IMR-90 (cell line): ENCODE measurements around the gene BDH1. TPM values are rescaled to one million over a fixed set of nuclear protein-coding genes. Genes with fewer than 3 reads are reported as not detected.
A peak's percentile ranks its signal among the peaks of the same experiment; 100 is the strongest.

Experiments used
- ATAC-seq: fragments of 200-7000 bp; cut with Tn5 transposase; 2 replicates; pipeline ENCODE4 v1.9.1; 2020; ENCODE audit warnings: low read depth, mild to moderate bottlenecking, moderate library complexity
- BruUV-seq: library from RNA; stranded (reverse); fragments of 400-500 nt; replicated peaks from 2 replicates; lab custom pipeline; 2021; lab: Mats Ljungman, UMichigan
- CTCF ChIA-PET: fragments of 300-600 bp; formaldehyde crosslinking; extraction: SDS; loops from one replicate; lab custom pipeline; 2021; ENCODE audit warnings: antibody characterized with exemption; lab: Yijun Ruan, JAX
- POLR2A ChIA-PET: fragments of 300-600 bp; sonication (Branson Sonifier 250); formaldehyde crosslinking; loops from one replicate; lab custom pipeline; 2022; ENCODE audit warnings: antibody characterized with exemption; ENCODE audit not compliant: unreplicated experiment; lab: Charles Lee
- DNase-seq: peaks from one replicate; pipeline ENCODE4 v3.0.0; 2013
- H2AFZ ChIP-seq: replicated peaks from 2 replicates; pipeline ENCODE3; 2013; ENCODE audit warnings: low read length, mild to moderate bottlenecking; ENCODE audit not compliant: poor library complexity
- H2AK5ac ChIP-seq: 2 replicates; pipeline ENCODE4 v1.6.1; 2013; ENCODE audit warnings: low read depth, low read length, inconsistent platforms
- H2AK9ac ChIP-seq: replicated peaks from 2 replicates; pipeline ENCODE3; 2013; ENCODE audit warnings: mild to moderate bottlenecking, low read depth, low read length, moderate library complexity; ENCODE audit not compliant: poor library complexity
- H2BK120ac ChIP-seq: 2 replicates; pipeline ENCODE4 v1.6.1; 2013; ENCODE audit warnings: low read depth, low read length, inconsistent platforms
- H2BK15ac ChIP-seq: 3 replicates; pipeline ENCODE4 v1.6.1; 2013; ENCODE audit warnings: low read depth, low read length, inconsistent platforms
- H2BK20ac ChIP-seq: 2 replicates; pipeline ENCODE4 v1.6.1; 2013; ENCODE audit warnings: low read depth, mild to moderate bottlenecking, inconsistent platforms, low read length, moderate library complexity
- H2BK5ac ChIP-seq: 2 replicates; pipeline ENCODE4 v1.6.1; 2013; ENCODE audit warnings: mild to moderate bottlenecking, low read depth, low read length, inconsistent platforms; ENCODE audit not compliant: poor library complexity, severe bottlenecking
- H3K14ac ChIP-seq: replicated peaks from 2 replicates; pipeline ENCODE4 v1.6.1; 2013; ENCODE audit warnings: low read depth, low read length, inconsistent platforms
- H3K18ac ChIP-seq: 2 replicates; pipeline ENCODE4 v1.6.1; 2013; ENCODE audit warnings: low read depth, low read length, control low read depth
- H3K23ac ChIP-seq: 2 replicates; pipeline ENCODE4 v1.6.1; 2013; ENCODE audit warnings: low read depth, low read length, inconsistent platforms
- H3K27ac ChIP-seq: 2 replicates; pipeline ENCODE4 v1.5.1; 2013; ENCODE audit warnings: mild to moderate bottlenecking, control low read depth, low read length; ENCODE audit not compliant: insufficient read depth
- H3K27me3 ChIP-seq: 2 replicates; pipeline ENCODE4 v1.6.1; 2013; ENCODE audit warnings: low read length; ENCODE audit not compliant: control insufficient read depth, insufficient read depth
- H3K36me3 ChIP-seq: 2 replicates; pipeline ENCODE4 v1.6.1; 2013; ENCODE audit warnings: low read length, mixed read lengths; ENCODE audit not compliant: control insufficient read depth, insufficient read depth
- H3K4ac ChIP-seq: 2 replicates; pipeline ENCODE4 v1.6.1; 2013; ENCODE audit warnings: low read depth, low read length, inconsistent platforms
- H3K4me1 ChIP-seq: 2 replicates; pipeline ENCODE4 v1.6.1; 2013; ENCODE audit warnings: low read length, mixed read lengths; ENCODE audit not compliant: control insufficient read depth, insufficient read depth
- H3K4me2 ChIP-seq: 2 replicates; pipeline ENCODE4 v1.6.1; 2013; ENCODE audit warnings: low read depth, mild to moderate bottlenecking, control low read depth, low read length, moderate library complexity
- H3K4me3 ChIP-seq: 2 replicates; pipeline ENCODE4 v1.5.1; 2013; ENCODE audit warnings: low read depth, mild to moderate bottlenecking, control low read depth, low read length, moderate library complexity; ENCODE audit not compliant: insufficient read depth
- H3K56ac ChIP-seq: 2 replicates; pipeline ENCODE4 v1.6.1; 2013; ENCODE audit warnings: low read length, inconsistent platforms; ENCODE audit not compliant: insufficient read depth; ENCODE audit errors: extremely low read depth
- H3K79me1 ChIP-seq, 2 experiments: 2 replicates each; pipeline ENCODE4 v1.6.1; 2013; ENCODE audit warnings: low read length in 2 of 2, inconsistent platforms in 1 of 2, low read depth in 1 of 2
- H3K9ac ChIP-seq: 2 replicates; pipeline ENCODE4 v1.6.1; 2013; ENCODE audit warnings: low read depth, low read length, control low read depth
- H3K9me1 ChIP-seq: 2 replicates; pipeline ENCODE4 v1.6.1; 2013; ENCODE audit warnings: low read length, inconsistent platforms; ENCODE audit not compliant: insufficient read depth
- H3K9me3 ChIP-seq: 2 replicates; pipeline ENCODE4 v1.6.1; 2013; ENCODE audit warnings: low read length; ENCODE audit not compliant: control insufficient read depth, insufficient read depth
- H4K20me1 ChIP-seq: 2 replicates; pipeline ENCODE4 v1.6.1; 2013; ENCODE audit warnings: low read length, inconsistent platforms; ENCODE audit not compliant: insufficient read depth
- H4K5ac ChIP-seq: 2 replicates; pipeline ENCODE4 v1.6.1; 2013; ENCODE audit warnings: mild to moderate bottlenecking, low read depth, low read length, control low read depth
- H4K8ac ChIP-seq, 2 experiments: 2 replicates each; pipeline ENCODE4 v1.6.1; 2013; ENCODE audit warnings: low read depth in 2 of 2, low read length in 2 of 2, control low read depth in 1 of 2, inconsistent platforms in 1 of 2
- H4K91ac ChIP-seq: 2 replicates; pipeline ENCODE4 v1.6.1; 2013; ENCODE audit warnings: low read depth, low read length, inconsistent platforms; ENCODE audit not compliant: insufficient read depth
- BHLHE40 ChIP-seq: fragments of 150-350 bp; IDR thresholded peaks from 2 replicates; pipeline ENCODE4 v1.6.1; 2016; ENCODE audit warnings: mild to moderate bottlenecking, low read depth, low read length
- CEBPB ChIP-seq: IDR thresholded peaks from 2 replicates; pipeline ENCODE4 v1.6.1; 2012; ENCODE audit warnings: low read depth, low read length, improper control_type of control experiment
- CHD1 ChIP-seq: IDR thresholded peaks from 2 replicates; pipeline ENCODE4 v1.6.1; 2012; ENCODE audit warnings: low read depth, low read length, improper control_type of control experiment
- FOS ChIP-seq: fragments of 150-350 bp; IDR thresholded peaks from 2 replicates; pipeline ENCODE4 v1.6.1; 2016; ENCODE audit warnings: low read depth, low read length
- MAZ ChIP-seq: IDR thresholded peaks from 2 replicates; pipeline ENCODE4 v1.6.1; 2012; ENCODE audit warnings: low read depth, mild to moderate bottlenecking, low read length, improper control_type of control experiment, moderate library complexity, borderline replicate concordance
- MXI1 ChIP-seq: IDR thresholded peaks from 2 replicates; pipeline ENCODE4 v1.6.1; 2012; ENCODE audit warnings: low read depth, mild to moderate bottlenecking, low read length, moderate library complexity, borderline replicate concordance
- NFE2L2 ChIP-seq: fragments of 150-350 bp; IDR thresholded peaks from 2 replicates; pipeline ENCODE4 v1.6.1; 2016; ENCODE audit warnings: low read depth, mild to moderate bottlenecking, low read length
- POLR2A ChIP-seq: IDR thresholded peaks from 2 replicates; pipeline ENCODE4 v1.6.1; 2012; ENCODE audit warnings: mild to moderate bottlenecking, low read depth, low read length
- RAD21 ChIP-seq: IDR thresholded peaks from 2 replicates; pipeline ENCODE4 v1.6.1; 2012; ENCODE audit warnings: low read length, improper control_type of control experiment
- RCOR1 ChIP-seq: IDR thresholded peaks from 2 replicates; pipeline ENCODE4 v1.6.1; 2012; ENCODE audit warnings: mild to moderate bottlenecking, low read length, improper control_type of control experiment; ENCODE audit not compliant: insufficient replicate concordance
- RFX5 ChIP-seq: IDR thresholded peaks from 2 replicates; pipeline ENCODE4 v1.8.0; 2012; ENCODE audit warnings: low read depth, mild to moderate bottlenecking, low read length, moderate library complexity
- SMC3 ChIP-seq: fragments of 150-350 bp; IDR thresholded peaks from 2 replicates; pipeline ENCODE4 v1.6.1; 2016; ENCODE audit warnings: low read depth, mild to moderate bottlenecking, antibody characterized with exemption, low read length, moderate library complexity
- WGBS, 2 experiments: methylation state at CpG; one replicate each; pipeline versions ENCODE4 v1.1.5 to v1.1.7; 2013; ENCODE audit warnings: missing lambda C conversion rate in 2 of 2; ENCODE audit not compliant: insufficient read length in 1 of 2; ENCODE audit errors: extremely low coverage in 2 of 2; 5-methylcytosine and 5-hydroxymethylcytosine counted together
- dilution Hi-C: fragments of 300-500 bp; cut with HindIII; formaldehyde crosslinking; loops from one replicate; pipeline ENCODE4 v1.14.3; 2018; ENCODE audit warnings: low sequenced_read_pairs; ENCODE audit not compliant: unreplicated experiment
- in situ Hi-C: fragments of 300-500 bp; cut with MboI; formaldehyde crosslinking; loops from 3 replicates; pipeline ENCODE4 v1.14.3; 2019; ENCODE audit warnings: low sequenced_read_pairs, inconsistent platforms, mixed read lengths
- intact Hi-C: fragments of 100-400 bp; cut with micrococcal nuclease; formaldehyde crosslinking; loops from 2 replicates; pipeline ENCODE4 v1.10.0; 2022
- polyA plus RNA-seq, 3 experiments: library from polyadenylated mRNA; depleted of rRNA; stranded (reverse); fragments of >200 nt; gene quantifications; 2 replicates each; pipeline ENCODE4 v1.2.3, GENCODE V29; 2012; ENCODE audit warnings: low replicate concordance in 1 of 3
- total RNA-seq: library from RNA; depleted of rRNA; stranded (reverse); fragments of >200 nt; gene quantifications from 2 replicates; pipeline ENCODE4 v1.2.3, GENCODE V29; 2012
- TF ChIP-seq, protein P1 (sequence below): conservative IDR thresholded peaks from 2 replicates; pipeline ENCODE4 v1.5.1; 2012; ENCODE audit warnings: mild to moderate bottlenecking, low read depth, low read length, improper control_type of control experiment

The BDH1 gene
- total and polyA plus RNA-seq, 2 of the 4 experiments (the other 2 are of a cell fraction) = 2.7 to 4.4 TPM

DNA sequence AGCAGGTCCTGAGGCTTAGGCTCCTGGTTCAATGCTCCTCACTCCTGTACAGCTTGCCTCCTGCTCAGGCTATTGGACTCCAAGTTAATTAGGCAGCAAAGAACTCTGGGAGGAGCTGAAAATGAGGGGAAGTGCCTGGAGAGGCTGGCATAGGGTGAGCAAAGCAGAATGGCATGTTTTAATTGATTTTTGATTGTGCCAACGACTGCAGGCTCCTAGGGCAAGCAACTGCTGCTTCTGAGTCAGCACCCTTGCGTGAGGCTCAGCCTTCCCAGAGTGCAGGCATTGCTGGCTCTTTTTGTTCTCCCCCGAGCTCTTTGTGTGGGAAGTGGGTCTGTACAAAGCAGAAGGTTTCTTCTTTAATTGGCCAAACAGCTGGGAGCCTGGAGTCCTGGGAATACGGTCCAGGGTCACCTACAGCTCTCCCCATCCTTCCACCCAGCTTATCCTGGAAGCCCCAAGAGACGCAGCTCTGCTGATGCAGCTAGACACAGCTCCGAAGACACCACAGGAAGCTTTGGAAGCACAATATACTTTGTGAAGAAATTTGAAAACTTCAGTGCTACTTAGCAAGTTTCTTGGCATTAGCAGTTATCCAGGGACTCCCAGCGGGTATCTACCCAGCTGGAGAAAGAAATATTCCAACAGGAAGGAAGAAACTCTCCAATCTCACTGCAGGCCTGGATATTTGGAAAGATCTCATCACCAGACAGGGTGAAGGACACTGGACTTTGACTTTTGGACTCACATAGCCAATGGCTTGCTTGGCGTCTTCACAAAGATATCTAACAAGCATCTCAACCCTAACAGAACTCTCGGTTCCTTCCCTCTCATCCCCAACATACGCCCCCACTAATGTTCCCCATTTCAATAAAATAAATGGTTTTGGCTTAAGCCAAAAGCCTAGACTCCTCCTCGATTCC lies 76.8 kb downstream of the BDH1 start:
- ATAC-seq (peak; percentile 54), DNase-seq (no peak)
- Histone ChIP-seq H3K79me1 (no peaks in the 10 kb centered on the region), H3K4me3 (no peak overlapping the region), H3K4me2 (no peak overlapping the region), H3K18ac (no peak overlapping the region), H3K23ac (no peak overlapping the region), H3K14ac (no peak overlapping the region), H2BK120ac (no peak overlapping the region), H2BK5ac (no peak overlapping the region), H3K9me3 (peaks cover 3% of the 10 kb centered on the region; the same call in 1 of the 2 replicates), H3K9me1 (no peaks in the 10 kb centered on the region), H2AK5ac (no peak overlapping the region), H3K27ac (no peak overlapping the region), H4K20me1 (no peaks in the 10 kb centered on the region), H2AFZ (peak overlapping the region; percentile 2), H4K5ac (no peak overlapping the region), H3K56ac (no peak overlapping the region), H3K4ac (peak overlapping the region; percentile 16; the same call in 1 of the 2 replicates), H4K91ac (no peak overlapping the region), H4K8ac (no peak overlapping the region), H2BK20ac (no peak overlapping the region), H3K36me3 (no peaks in the 10 kb centered on the region), H2AK9ac (no peak overlapping the region), H3K4me1 (peaks cover 2% of the 10 kb centered on the region; the same call in 1 of the 2 replicates), H2BK15ac (no peak overlapping the region), H3K9ac (no peak overlapping the region), H3K27me3 (peaks cover 16% of the 10 kb centered on the region)
- BruUV-seq = no TSS peak
- dilution Hi-C loops (no loop called here), intact Hi-C loops (no loop called here), in situ Hi-C loops (no loop called here)
- WGBS, 2 experiments = 70% methylated on average over 5 of the region's 11 CpGs; no CpG with 5 or more reads in 1 of the 2 experiments
- ChIA-PET CTCF (no interaction called here), POLR2A (no interaction called here)
- no peak for TF ChIP-seq RCOR1
- TF ChIP-seq CEBPB = no peak
- TF ChIP-seq MAZ = no peak
- no peak for TF ChIP-seq NFE2L2
- no peak for TF ChIP-seq SMC3
- TF ChIP-seq RFX5 = no peak
- TF ChIP-seq, protein P1, sequence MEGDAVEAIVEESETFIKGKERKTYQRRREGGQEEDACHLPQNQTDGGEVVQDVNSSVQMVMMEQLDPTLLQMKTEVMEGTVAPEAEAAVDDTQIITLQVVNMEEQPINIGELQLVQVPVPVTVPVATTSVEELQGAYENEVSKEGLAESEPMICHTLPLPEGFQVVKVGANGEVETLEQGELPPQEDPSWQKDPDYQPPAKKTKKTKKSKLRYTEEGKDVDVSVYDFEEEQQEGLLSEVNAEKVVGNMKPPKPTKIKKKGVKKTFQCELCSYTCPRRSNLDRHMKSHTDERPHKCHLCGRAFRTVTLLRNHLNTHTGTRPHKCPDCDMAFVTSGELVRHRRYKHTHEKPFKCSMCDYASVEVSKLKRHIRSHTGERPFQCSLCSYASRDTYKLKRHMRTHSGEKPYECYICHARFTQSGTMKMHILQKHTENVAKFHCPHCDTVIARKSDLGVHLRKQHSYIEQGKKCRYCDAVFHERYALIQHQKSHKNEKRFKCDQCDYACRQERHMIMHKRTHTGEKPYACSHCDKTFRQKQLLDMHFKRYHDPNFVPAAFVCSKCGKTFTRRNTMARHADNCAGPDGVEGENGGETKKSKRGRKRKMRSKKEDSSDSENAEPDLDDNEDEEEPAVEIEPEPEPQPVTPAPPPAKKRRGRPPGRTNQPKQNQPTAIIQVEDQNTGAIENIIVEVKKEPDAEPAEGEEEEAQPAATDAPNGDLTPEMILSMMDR = no peak
- TF ChIP-seq CHD1 = no peak
- TF ChIP-seq BHLHE40 = no peak
- no peak for TF ChIP-seq POLR2A
- TF ChIP-seq RAD21 = no peak
- no peak for TF ChIP-seq FOS
- TF ChIP-seq MXI1 = no peak
